DND-41 (cell line): ENCODE results near the gene ZCCHC14.

Source experiments
- ATAC-seq: fragments of 200-7000 bp; cut with Tn5 transposase; 3 replicates; pipeline ENCODE4 v1.9.1; 2021; ENCODE audit warnings: low read depth; ENCODE audit not compliant: insufficient read depth
- DNase-seq: peaks from one replicate; pipeline ENCODE4 v3.0.0-alpha.2; 2020
- H2AFZ ChIP-seq: 2 replicates; pipeline ENCODE4 v1.6.0; 2012; ENCODE audit warnings: low read depth, low read length
- H3K27ac ChIP-seq: 2 replicates; pipeline ENCODE4 v1.5.1; 2012; ENCODE audit warnings: low read length, inconsistent platforms
- H3K27me3 ChIP-seq: fragments of 200-600 bp; sonication (generic); 2 replicates; pipeline ENCODE4 v1.6.0; 2012; ENCODE audit warnings: low read length, mild to moderate bottlenecking, inconsistent platforms; ENCODE audit not compliant: insufficient read depth, poor library complexity
- H3K36me3 ChIP-seq: 2 replicates; pipeline ENCODE4 v1.5.1; 2012; ENCODE audit warnings: low read length, inconsistent platforms; ENCODE audit not compliant: insufficient read depth
- H3K4me1 ChIP-seq: 2 replicates; pipeline ENCODE4 v1.5.1; 2012; ENCODE audit warnings: mild to moderate bottlenecking, low read length; ENCODE audit not compliant: insufficient read depth
- H3K4me2 ChIP-seq: 2 replicates; pipeline ENCODE4 v1.6.0; 2012; ENCODE audit warnings: mild to moderate bottlenecking, moderate library complexity, low read length, inconsistent platforms; ENCODE audit not compliant: insufficient read depth
- H3K4me3 ChIP-seq, 2 experiments: fragments of 200-600 bp in 1 of 2; shearing (Covaris generic) in 1 of 2; 2 replicates each; pipeline ENCODE4 v1.5.1; 2012 to 2016; ENCODE audit warnings: inconsistent platforms in 2 of 2, low read length in 2 of 2, mild to moderate bottlenecking in 2 of 2, low read depth in 1 of 2, moderate library complexity in 1 of 2
- H3K79me2 ChIP-seq: 2 replicates; pipeline ENCODE4 v1.6.0; 2012; ENCODE audit warnings: low read length, inconsistent platforms; ENCODE audit not compliant: insufficient read depth
- H3K9ac ChIP-seq: 2 replicates; pipeline ENCODE4 v1.6.0; 2012; ENCODE audit warnings: low read depth, mild to moderate bottlenecking, inconsistent platforms, low read length, moderate library complexity
- H3K9me3 ChIP-seq: 2 replicates; pipeline ENCODE4 v1.5.1; 2012; ENCODE audit warnings: low read length, moderate library complexity, mild to moderate bottlenecking, inconsistent platforms; ENCODE audit not compliant: insufficient read depth, severe bottlenecking
- H4K20me1 ChIP-seq: 2 replicates; pipeline ENCODE4 v1.6.0; 2012; ENCODE audit warnings: low read length; ENCODE audit not compliant: insufficient read depth
- CTCF ChIP-seq: IDR thresholded peaks from 2 replicates; pipeline ENCODE4 v1.5.1; 2012; ENCODE audit warnings: borderline replicate concordance, low read length, moderate library complexity, mild to moderate bottlenecking; ENCODE audit not compliant: poor library complexity, severe bottlenecking; ENCODE audit errors: extremely low read depth
- EZH2 ChIP-seq: IDR thresholded peaks from 3 replicates; pipeline ENCODE4 v1.6.1; 2012; ENCODE audit warnings: borderline replicate concordance, low read depth, mild to moderate bottlenecking, moderate library complexity, low read length, inconsistent platforms; ENCODE audit not compliant: severe bottlenecking

The ZCCHC14 gene

DNA sequence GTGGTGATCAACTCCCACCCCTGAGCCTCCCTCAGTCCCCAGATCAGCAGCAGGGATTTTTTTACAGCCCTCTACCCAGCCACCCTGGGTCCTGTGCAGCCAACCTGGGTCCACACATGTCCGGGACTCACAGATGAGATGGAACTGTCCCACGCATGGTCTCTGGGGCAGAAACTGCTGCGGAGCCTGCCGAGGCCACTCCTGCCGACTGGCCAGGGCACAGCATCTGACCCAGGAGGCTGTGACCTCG is 48.0 kb upstream of the ZCCHC14 start:
- no peak overlapping the region for H3K4me3 ChIP-seq
- H2AFZ ChIP-seq = no peak overlapping the region
- no peaks in the 10 kb centered on the region for H3K79me2 ChIP-seq
- H3K4me1 ChIP-seq = no peaks in the 10 kb centered on the region
- no peak overlapping the region for H3K9ac ChIP-seq
- no peaks in the 10 kb centered on the region for H3K9me3 ChIP-seq
- no peak overlapping the region for H3K27ac ChIP-seq
- H3K4me2 ChIP-seq = no peak overlapping the region
- peaks cover 1% of the 10 kb centered on the region for H3K27me3 ChIP-seq
- ATAC-seq (no peak), DNase-seq (no peak)
- no peaks in the 10 kb centered on the region for H3K36me3 ChIP-seq
- H4K20me1 ChIP-seq = no peaks in the 10 kb centered on the region
- TF ChIP-seq EZH2 (no peak), CTCF (no peak)

- Histone ChIP-seq H3K79me2 (no peaks in the 10 kb centered on the region), H3K4me2 (no peak overlapping the region), H3K9me3 (no peaks in the 10 kb centered on the region), H3K36me3 (no peaks in the 10 kb centered on the region), H2AFZ (no peak overlapping the region), H3K27me3 (peaks cover 3% of the 10 kb centered on the region), H4K20me1 (no peaks in the 10 kb centered on the region), H3K4me3 (no peak overlapping the region), H3K4me1 (no peaks in the 10 kb centered on the region), H3K27ac (no peak overlapping the region), H3K9ac (no peak overlapping the region)
- TF ChIP-seq EZH2 = no peak
- no peak for TF ChIP-seq CTCF
- DNase-seq (no peak), ATAC-seq (no peak)
Measured at GRCh38 chr16:87540072-87540896, 47.5 kb upstream of the ZCCHC14 start.

- ATAC-seq (no peak), DNase-seq (no peak)
- no peaks in the 10 kb centered on the region for H3K79me2 ChIP-seq
- no peak overlapping the region for H3K4me3 ChIP-seq
- H3K4me1 ChIP-seq = no peaks in the 10 kb centered on the region
- H3K9me3 ChIP-seq = no peaks in the 10 kb centered on the region
- no peak overlapping the region for H2AFZ ChIP-seq
- TF ChIP-seq EZH2 (no peak), CTCF (no peak)
- no peak overlapping the region for H3K9ac ChIP-seq
- no peak overlapping the region for H3K27ac ChIP-seq
- H3K27me3 ChIP-seq = peaks cover 3% of the 10 kb centered on the region
- H3K4me2 ChIP-seq = no peak overlapping the region
- no peaks in the 10 kb centered on the region for H3K36me3 ChIP-seq
- H4K20me1 ChIP-seq = no peaks in the 10 kb centered on the region
Measured at GRCh38 chr16:87539113-87539512, 46.3 kb upstream of the ZCCHC14 start.
